H54 (cell line): ENCODE measurements around the gene DNAJC10.
"Not testable (repeated sequence)": the region's sequence is repeated elsewhere in the genome, so short reads cannot be mapped to it uniquely, and the experiment has no call there.

ENCODE experiments used
- DNase-seq: peaks from one replicate; pipeline ENCODE4 v3.0.0; 2011; ENCODE audit warnings: low spot score, mixed read lengths; ENCODE audit not compliant: insufficient read length
- FAIRE-seq: peaks from 3 replicates; lab custom pipeline; 2011; peaks lifted over from hg19 to GRCh38; lab: Jason Lieb, UNC
- POLR2A ChIP-seq: IDR thresholded peaks from 2 replicates; pipeline ENCODE4 v1.6.1; 2011; ENCODE audit warnings: low read depth, mild to moderate bottlenecking, low read length

The DNAJC10 gene

GRCh38 chr2:182740701-182741100 is 24.6 kb downstream of the DNAJC10 start:
- FAIRE-seq = no peak

GRCh38 chr2:182741620-182742019 is 25.6 kb downstream of the DNAJC10 start:
- DNase-seq (no peak), FAIRE-seq (no peak)
- no peak for TF ChIP-seq POLR2A

More at GRCh38 chr2:182740701-182741100, 24.6 kb downstream of the DNAJC10 start:
- no peak for DNase-seq
- no peak for TF ChIP-seq POLR2A

- no peak for TF ChIP-seq POLR2A
- DNase-seq = no peak
- FAIRE-seq = no peak
These were observed 28.4 kb downstream of the DNAJC10 start for GRCh38 chr2:182744490-182744889.

GRCh38 chr2:182745061-182745460 is 29.0 kb downstream of the DNAJC10 start:
- FAIRE-seq (no peak), DNase-seq (no peak)
- TF ChIP-seq POLR2A = no peak

- not testable (repeated sequence) for DNase-seq
These were observed 29.8 kb downstream of the DNAJC10 start for GRCh38 chr2:182745894-182746293.

GRCh38 chr2:182754231-182754630 is 38.2 kb downstream of the DNAJC10 start:
- no peak for TF ChIP-seq POLR2A
- DNase-seq (no peak), FAIRE-seq (no peak)

More at GRCh38 chr2:182745894-182746293, 29.8 kb downstream of the DNAJC10 start:
- FAIRE-seq = not testable (repeated sequence)

GRCh38 chr2:182758379-182758778 is 42.3 kb downstream of the DNAJC10 start:
- TF ChIP-seq POLR2A = no peak

GRCh38 chr2:182761903-182762302 is 45.8 kb downstream of the DNAJC10 start:
- FAIRE-seq (no peak), DNase-seq (no peak)
- no peak for TF ChIP-seq POLR2A

More at GRCh38 chr2:182758379-182758778, 42.3 kb downstream of the DNAJC10 start:
- FAIRE-seq (no peak), DNase-seq (no peak)

- FAIRE-seq = peak; percentile 75
- TF ChIP-seq POLR2A = no peak
- DNase-seq = no peak
These were observed 47.4 kb downstream of the DNAJC10 start for GRCh38 chr2:182763311-182763912.

GRCh38 chr2:182766626-182767025 is 50.6 kb downstream of the DNAJC10 start:
- no peak for TF ChIP-seq POLR2A

GRCh38 chr2:182767578-182767977 is 51.5 kb downstream of the DNAJC10 start:
- FAIRE-seq = no peak
- no peak for TF ChIP-seq POLR2A
- no peak for DNase-seq

More at GRCh38 chr2:182766626-182767025, 50.6 kb downstream of the DNAJC10 start:
- FAIRE-seq = no peak
- DNase-seq = no peak

- DNase-seq, FAIRE-seq: not testable (repeated sequence)
These were observed 52.9 kb downstream of the DNAJC10 start for GRCh38 chr2:182768950-182769349.

GRCh38 chr2:182779323-182779722 is 63.3 kb downstream of the DNAJC10 start:
- DNase-seq = no peak
- no peak for TF ChIP-seq POLR2A
- FAIRE-seq = no peak

GRCh38 chr2:182781099-182781498 is 65.0 kb downstream of the DNAJC10 start:
- DNase-seq, FAIRE-seq: not testable (repeated sequence)

- FAIRE-seq, DNase-seq: not testable (repeated sequence)
These were observed 66.6 kb downstream of the DNAJC10 start for GRCh38 chr2:182782686-182783085.
